Measurements from ENCODE around the gene ANKRD63.

Gene ANKRD63

GRCh38 chr15:40296561-40297230 is 13.8 kb upstream of the ANKRD63 start:
- Histone ChIP-seq H3K4me1 (ENCODE audit: control insufficient read depth in 2 of 2, insufficient read depth in 2 of 2, low read length in 2 of 2) (peaks cover 0 to under 1% of the 10 kb centered on the region in 2 donors), H3K9ac (ENCODE audit: low read depth in 1 of 2, low read length in 2 of 2) (no peak overlapping the region), H3K4me3 (ENCODE audit: low read length in 2 of 2) (no peak overlapping the region), H3K36me3 (ENCODE audit: control insufficient read depth in 2 of 2, insufficient read depth in 2 of 2, low read length in 2 of 2) (peaks cover 0 to 21% of the 10 kb centered on the region in 2 donors), H3K27ac (ENCODE audit: low read depth in 2 of 2, low read length in 2 of 2) (no peak overlapping the region), H3K27me3 (ENCODE audit: control insufficient read depth in 2 of 2, insufficient read depth in 2 of 2, low read length in 2 of 2) (peaks cover 0 to 2% of the 10 kb centered on the region in 2 donors), H3K9me3 (ENCODE audit: control insufficient read depth in 2 of 2, low read length in 2 of 2) (no peaks in the 10 kb centered on the region)

GRCh38 chr15:40295877-40296560 is 13.2 kb upstream of the ANKRD63 start:
- Histone ChIP-seq H3K4me3 (ENCODE audit: low read length in 2 of 2) (no peak overlapping the region), H3K36me3 (ENCODE audit: control insufficient read depth in 2 of 2, insufficient read depth in 2 of 2, low read length in 2 of 2) (peaks cover 0 to 21% of the 10 kb centered on the region in 2 donors), H3K27me3 (ENCODE audit: control insufficient read depth in 2 of 2, insufficient read depth in 2 of 2, low read length in 2 of 2) (peaks cover 0 to 2% of the 10 kb centered on the region in 2 donors), H3K9ac (ENCODE audit: low read depth in 1 of 2, low read length in 2 of 2) (no peak overlapping the region), H3K27ac (ENCODE audit: low read depth in 2 of 2, low read length in 2 of 2) (no peak overlapping the region), H3K4me1 (ENCODE audit: control insufficient read depth in 2 of 2, insufficient read depth in 2 of 2, low read length in 2 of 2) (peaks cover 0 to 3% of the 10 kb centered on the region in 2 donors), H3K9me3 (ENCODE audit: control insufficient read depth in 2 of 2, low read length in 2 of 2) (no peaks in the 10 kb centered on the region)

- Histone ChIP-seq H3K4me3 (ENCODE audit: low read length in 2 of 2) (no peak overlapping the region), H3K27me3 (ENCODE audit: control insufficient read depth in 2 of 2, insufficient read depth in 2 of 2, low read length in 2 of 2) (peaks cover 0 to 2% of the 10 kb centered on the region in 2 donors), H3K4me1 (ENCODE audit: control insufficient read depth in 2 of 2, insufficient read depth in 2 of 2, low read length in 2 of 2) (peaks cover 1 to 7% of the 10 kb centered on the region in 2 donors), H3K36me3 (ENCODE audit: control insufficient read depth in 2 of 2, insufficient read depth in 2 of 2, low read length in 2 of 2) (peaks cover 0 to 17% of the 10 kb centered on the region in 2 donors), H3K9ac (ENCODE audit: low read depth in 1 of 2, low read length in 2 of 2) (no peak overlapping the region), H3K9me3 (ENCODE audit: control insufficient read depth in 2 of 2, low read length in 2 of 2) (no peaks in the 10 kb centered on the region), H3K27ac (ENCODE audit: low read depth in 2 of 2, low read length in 2 of 2) (no peak overlapping the region)
These were observed 12.4 kb upstream of the ANKRD63 start for GRCh38 chr15:40295297-40295696.

GRCh38 chr15:40293905-40294895 is 11.3 kb upstream of the ANKRD63 start:
- no peaks in the 10 kb centered on the region for H3K9me3 ChIP-seq (ENCODE audit: control insufficient read depth in 2 of 2, low read length in 2 of 2)
- no peak overlapping the region for H3K9ac ChIP-seq (ENCODE audit: low read depth in 1 of 2, low read length in 2 of 2)
- H3K4me1 ChIP-seq (ENCODE audit: control insufficient read depth in 2 of 2, insufficient read depth in 2 of 2, low read length in 2 of 2) = peaks cover 11 to 17% of the 10 kb centered on the region in 2 donors
- peaks cover 0 to 2% of the 10 kb centered on the region in 2 donors for H3K27me3 ChIP-seq (ENCODE audit: control insufficient read depth in 2 of 2, insufficient read depth in 2 of 2, low read length in 2 of 2)
- no peak overlapping the region for H3K27ac ChIP-seq (ENCODE audit: low read depth in 2 of 2, low read length in 2 of 2)
- peaks cover 0 to 17% of the 10 kb centered on the region in 2 donors for H3K36me3 ChIP-seq (ENCODE audit: control insufficient read depth in 2 of 2, insufficient read depth in 2 of 2, low read length in 2 of 2)
- no peak overlapping the region for H3K4me3 ChIP-seq (ENCODE audit: low read length in 2 of 2)

- H3K4me3 ChIP-seq (ENCODE audit: low read length in 2 of 2) = no peak overlapping the region
- H3K27ac ChIP-seq (ENCODE audit: low read depth in 2 of 2, low read length in 2 of 2) = no peak overlapping the region
- H3K36me3 ChIP-seq (ENCODE audit: control insufficient read depth in 2 of 2, insufficient read depth in 2 of 2, low read length in 2 of 2) = peaks cover 0 to 11% of the 10 kb centered on the region in 2 donors
These were observed 10.1 kb upstream of the ANKRD63 start for GRCh38 chr15:40293006-40293405.

GRCh38 chr15:40292246-40292645 is 9.4 kb upstream of the ANKRD63 start:
- H3K9ac ChIP-seq (ENCODE audit: low read depth in 1 of 2, low read length in 2 of 2) = no peak overlapping the region
- no peak overlapping the region for H3K4me3 ChIP-seq (ENCODE audit: low read length in 2 of 2)
- peaks cover 17 to 33% of the 10 kb centered on the region in 2 donors for H3K4me1 ChIP-seq (ENCODE audit: control insufficient read depth in 2 of 2, insufficient read depth in 2 of 2, low read length in 2 of 2)
- H3K36me3 ChIP-seq (ENCODE audit: control insufficient read depth in 2 of 2, insufficient read depth in 2 of 2, low read length in 2 of 2) = peaks cover 0 to 9% of the 10 kb centered on the region in 2 donors
- peaks cover 0 to 2% of the 10 kb centered on the region in 2 donors for H3K27me3 ChIP-seq (ENCODE audit: control insufficient read depth in 2 of 2, insufficient read depth in 2 of 2, low read length in 2 of 2)
- H3K27ac ChIP-seq (ENCODE audit: low read depth in 2 of 2, low read length in 2 of 2) = no peak overlapping the region
- no peaks in the 10 kb centered on the region for H3K9me3 ChIP-seq (ENCODE audit: control insufficient read depth in 2 of 2, low read length in 2 of 2)

More at GRCh38 chr15:40293006-40293405, 10.1 kb upstream of the ANKRD63 start:
- Histone ChIP-seq H3K4me1 (ENCODE audit: control insufficient read depth in 2 of 2, insufficient read depth in 2 of 2, low read length in 2 of 2) (peaks cover 15 to 28% of the 10 kb centered on the region in 2 donors), H3K27me3 (ENCODE audit: control insufficient read depth in 2 of 2, insufficient read depth in 2 of 2, low read length in 2 of 2) (peaks cover 0 to 2% of the 10 kb centered on the region in 2 donors), H3K9me3 (ENCODE audit: control insufficient read depth in 2 of 2, low read length in 2 of 2) (no peaks in the 10 kb centered on the region), H3K9ac (ENCODE audit: low read depth in 1 of 2, low read length in 2 of 2) (no peak overlapping the region)

GRCh38 chr15:40290918-40291574 is 8.2 kb upstream of the ANKRD63 start:
- Histone ChIP-seq H3K27me3 (ENCODE audit: control insufficient read depth in 2 of 2, insufficient read depth in 2 of 2, low read length in 2 of 2) (no peaks in the 10 kb centered on the region), H3K4me3 (ENCODE audit: low read length in 2 of 2) (peak overlapping the region in 1 of 2 donors; percentile 39), H3K9ac (ENCODE audit: low read depth in 1 of 2, low read length in 2 of 2) (peak overlapping the region in 1 of 2 donors; percentile 34), H3K4me1 (ENCODE audit: control insufficient read depth in 2 of 2, insufficient read depth in 2 of 2, low read length in 2 of 2) (peaks cover 17 to 33% of the 10 kb centered on the region in 2 donors), H3K36me3 (ENCODE audit: control insufficient read depth in 2 of 2, insufficient read depth in 2 of 2, low read length in 2 of 2) (peaks cover 0 to 9% of the 10 kb centered on the region in 2 donors), H3K9me3 (ENCODE audit: control insufficient read depth in 2 of 2, low read length in 2 of 2) (no peaks in the 10 kb centered on the region), H3K27ac (ENCODE audit: low read depth in 2 of 2, low read length in 2 of 2) (no peak overlapping the region)

GRCh38 chr15:40290545-40290917 is 7.7 kb upstream of the ANKRD63 start:
- Histone ChIP-seq H3K9ac (ENCODE audit: low read depth in 1 of 2, low read length in 2 of 2) (peak overlapping the region in 1 of 2 donors; percentile 28), H3K4me1 (ENCODE audit: control insufficient read depth in 2 of 2, insufficient read depth in 2 of 2, low read length in 2 of 2) (peaks cover 17 to 33% of the 10 kb centered on the region in 2 donors), H3K4me3 (ENCODE audit: low read length in 2 of 2) (no peak overlapping the region), H3K36me3 (ENCODE audit: control insufficient read depth in 2 of 2, insufficient read depth in 2 of 2, low read length in 2 of 2) (peaks cover 0 to 9% of the 10 kb centered on the region in 2 donors), H3K27ac (ENCODE audit: low read depth in 2 of 2, low read length in 2 of 2) (no peak overlapping the region), H3K9me3 (ENCODE audit: control insufficient read depth in 2 of 2, low read length in 2 of 2) (no peaks in the 10 kb centered on the region), H3K27me3 (ENCODE audit: control insufficient read depth in 2 of 2, insufficient read depth in 2 of 2, low read length in 2 of 2) (no peaks in the 10 kb centered on the region)

GRCh38 chr15:40289140-40289775 is 6.4 kb upstream of the ANKRD63 start:
- Histone ChIP-seq H3K4me1 (ENCODE audit: control insufficient read depth in 2 of 2, insufficient read depth in 2 of 2, low read length in 2 of 2) (peaks cover 17 to 33% of the 10 kb centered on the region in 2 donors), H3K36me3 (ENCODE audit: control insufficient read depth in 2 of 2, insufficient read depth in 2 of 2, low read length in 2 of 2) (peaks cover 0 to 7% of the 10 kb centered on the region in 2 donors), H3K9ac (ENCODE audit: low read depth in 1 of 2, low read length in 2 of 2) (no peak overlapping the region), H3K27me3 (ENCODE audit: control insufficient read depth in 2 of 2, insufficient read depth in 2 of 2, low read length in 2 of 2) (no peaks in the 10 kb centered on the region), H3K4me3 (ENCODE audit: low read length in 2 of 2) (no peak overlapping the region), H3K27ac (ENCODE audit: low read depth in 2 of 2, low read length in 2 of 2) (peak overlapping the region; percentile 48 to 56), H3K9me3 (ENCODE audit: control insufficient read depth in 2 of 2, low read length in 2 of 2) (no peaks in the 10 kb centered on the region)
